DOHH2 (cell line): Measurements from ENCODE around the gene FAM83C.

Experiments
- EZH2phosphoT487 ChIP-seq: fragments of 200-600 bp; sonication (generic); IDR thresholded peaks from 2 replicates; pipeline ENCODE4 v1.6.1; 2017; ENCODE audit warnings: borderline replicate concordance, mild to moderate bottlenecking, antibody characterized with exemption, low read length, moderate library complexity, mixed read lengths
- TF ChIP-seq, protein P1 (sequence below): fragments of 200-600 bp; sonication (generic); IDR thresholded peaks from one replicate; pipeline ENCODE4 v1.5.1; 2014; ENCODE audit warnings: antibody characterized with exemption, mild to moderate bottlenecking, low read depth, low read length; ENCODE audit not compliant: poor library complexity, severe bottlenecking

DNA sequence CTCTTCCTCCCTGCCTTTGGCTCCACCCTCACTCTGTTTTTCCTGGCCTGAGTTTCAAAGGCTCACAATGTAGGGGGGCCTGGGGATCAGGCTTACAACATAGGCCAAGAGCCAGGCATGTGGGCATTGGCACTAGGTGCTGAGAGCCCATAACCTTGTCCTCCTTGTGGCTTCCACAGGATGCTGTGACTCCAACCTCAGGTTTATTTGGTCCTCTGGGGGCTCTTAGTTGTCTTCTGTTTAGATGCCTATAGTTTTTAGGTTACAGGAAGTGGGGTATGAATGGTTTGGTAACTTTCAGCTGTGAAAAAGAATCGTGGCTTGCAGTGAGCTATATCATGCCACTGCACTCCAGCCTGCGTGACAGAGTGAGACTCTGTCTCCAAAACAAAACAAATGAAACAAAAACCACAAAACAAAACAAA is 40.2 kb downstream of the FAM83C start:
- TF ChIP-seq, protein P1, sequence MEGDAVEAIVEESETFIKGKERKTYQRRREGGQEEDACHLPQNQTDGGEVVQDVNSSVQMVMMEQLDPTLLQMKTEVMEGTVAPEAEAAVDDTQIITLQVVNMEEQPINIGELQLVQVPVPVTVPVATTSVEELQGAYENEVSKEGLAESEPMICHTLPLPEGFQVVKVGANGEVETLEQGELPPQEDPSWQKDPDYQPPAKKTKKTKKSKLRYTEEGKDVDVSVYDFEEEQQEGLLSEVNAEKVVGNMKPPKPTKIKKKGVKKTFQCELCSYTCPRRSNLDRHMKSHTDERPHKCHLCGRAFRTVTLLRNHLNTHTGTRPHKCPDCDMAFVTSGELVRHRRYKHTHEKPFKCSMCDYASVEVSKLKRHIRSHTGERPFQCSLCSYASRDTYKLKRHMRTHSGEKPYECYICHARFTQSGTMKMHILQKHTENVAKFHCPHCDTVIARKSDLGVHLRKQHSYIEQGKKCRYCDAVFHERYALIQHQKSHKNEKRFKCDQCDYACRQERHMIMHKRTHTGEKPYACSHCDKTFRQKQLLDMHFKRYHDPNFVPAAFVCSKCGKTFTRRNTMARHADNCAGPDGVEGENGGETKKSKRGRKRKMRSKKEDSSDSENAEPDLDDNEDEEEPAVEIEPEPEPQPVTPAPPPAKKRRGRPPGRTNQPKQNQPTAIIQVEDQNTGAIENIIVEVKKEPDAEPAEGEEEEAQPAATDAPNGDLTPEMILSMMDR = no peak
- TF ChIP-seq EZH2phosphoT487 = no peak
